ENCODE measurements around the gene TAGLN2. TPM values are rescaled to one million over a fixed set of nuclear protein-coding genes. Genes with fewer than 3 reads are reported as not detected.

TAGLN2 gene
- total RNA-seq, 1 donor from 2014 or later, result 20.1 TPM

DNA sequence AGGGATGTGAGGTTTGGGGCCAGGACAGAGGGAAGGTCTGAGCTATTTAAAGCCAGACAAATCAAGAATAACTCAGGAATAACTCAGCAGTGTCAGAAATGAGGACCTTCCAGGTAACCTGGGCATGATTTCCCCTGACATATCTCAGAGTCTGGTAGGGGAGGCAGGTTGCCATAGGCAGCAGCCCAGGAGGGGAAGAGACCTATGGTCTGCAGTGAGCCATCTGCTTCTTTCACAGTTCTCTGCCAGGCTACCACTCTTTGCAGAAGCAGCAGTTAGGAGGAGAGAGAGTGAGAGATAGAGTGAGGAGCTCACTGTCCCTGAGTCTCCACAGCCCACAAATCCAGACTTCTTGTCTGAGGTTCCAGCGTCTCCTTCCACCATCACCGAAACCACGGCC, 56.5 kb downstream of the TAGLN2 start:
- Mint-ChIP-seq H3K27ac (ENCODE audit: unreplicated experiment) (no peak overlapping the region), H3K36me3 (ENCODE audit: low read depth) (no peaks in the 10 kb centered on the region)

More for the DNA sequence above, 56.5 kb downstream of the TAGLN2 start:
- Mint-ChIP-seq H3K4me1 (no peaks in the 10 kb centered on the region), H3K4me3 (no peak overlapping the region), H3K27me3 (ENCODE audit: low read depth) (peaks cover 83% of the 10 kb centered on the region), H3K9me3 (no peaks in the 10 kb centered on the region)
- TF ChIP-seq, protein P1, sequence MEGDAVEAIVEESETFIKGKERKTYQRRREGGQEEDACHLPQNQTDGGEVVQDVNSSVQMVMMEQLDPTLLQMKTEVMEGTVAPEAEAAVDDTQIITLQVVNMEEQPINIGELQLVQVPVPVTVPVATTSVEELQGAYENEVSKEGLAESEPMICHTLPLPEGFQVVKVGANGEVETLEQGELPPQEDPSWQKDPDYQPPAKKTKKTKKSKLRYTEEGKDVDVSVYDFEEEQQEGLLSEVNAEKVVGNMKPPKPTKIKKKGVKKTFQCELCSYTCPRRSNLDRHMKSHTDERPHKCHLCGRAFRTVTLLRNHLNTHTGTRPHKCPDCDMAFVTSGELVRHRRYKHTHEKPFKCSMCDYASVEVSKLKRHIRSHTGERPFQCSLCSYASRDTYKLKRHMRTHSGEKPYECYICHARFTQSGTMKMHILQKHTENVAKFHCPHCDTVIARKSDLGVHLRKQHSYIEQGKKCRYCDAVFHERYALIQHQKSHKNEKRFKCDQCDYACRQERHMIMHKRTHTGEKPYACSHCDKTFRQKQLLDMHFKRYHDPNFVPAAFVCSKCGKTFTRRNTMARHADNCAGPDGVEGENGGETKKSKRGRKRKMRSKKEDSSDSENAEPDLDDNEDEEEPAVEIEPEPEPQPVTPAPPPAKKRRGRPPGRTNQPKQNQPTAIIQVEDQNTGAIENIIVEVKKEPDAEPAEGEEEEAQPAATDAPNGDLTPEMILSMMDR (conservative IDR thresholded peaks at IDR 0.05), result no peak
- DNase-seq (ENCODE audit: low read depth, low spot score), result no peak

Small RNAs within 50 kb of the gene (microRNA-seq; reads per million reads assigned to microRNA genes)
- gene MIR4259, result not detected

Other genes with a start within 250 kb of the TAGLN2 start
- gene CRP, start 210.9 kb downstream of the TAGLN2 start, total RNA-seq, result not detected in 2 replicates
- 13.5 TPM in 2 replicates for gene DUSP23, start 144.5 kb downstream of the TAGLN2 start, total RNA-seq
- not detected in 2 replicates for gene FCRL6, start 123.1 kb downstream of the TAGLN2 start, total RNA-seq
- not detected in 2 replicates for gene SLAMF8, start 98.6 kb downstream of the TAGLN2 start, total RNA-seq
- not detected in 2 replicates for gene VSIG8, start 62.9 kb downstream of the TAGLN2 start, total RNA-seq
- gene CFAP45, start 25.3 kb downstream of the TAGLN2 start, total RNA-seq, result not detected in 2 replicates
- gene IGSF9, start 20.1 kb upstream of the TAGLN2 start, total RNA-seq, result 23.9 and 24.5 TPM in 2 replicates
- not detected in 2 replicates for gene SLAMF9, start 28.7 kb upstream of the TAGLN2 start, total RNA-seq
- 9.7 and 9.9 TPM in 2 replicates for gene PIGM, start 106.5 kb upstream of the TAGLN2 start, total RNA-seq
- 0.47 and 0.73 TPM in 2 replicates for gene KCNJ10, start 144.7 kb upstream of the TAGLN2 start, total RNA-seq
- gene KCNJ9, start 156.0 kb upstream of the TAGLN2 start, total RNA-seq, result 0.11 and 0.19 TPM in 2 replicates
- gene IGSF8, start 173.1 kb upstream of the TAGLN2 start, total RNA-seq, result 27.5 and 28.4 TPM in 2 replicates
- 93.6 and 101 TPM in 2 replicates for gene ATP1A2, start 190.3 kb upstream of the TAGLN2 start, total RNA-seq
- 0.20 and 0.35 TPM in 2 replicates for gene ATP1A4, start 226.1 kb upstream of the TAGLN2 start, total RNA-seq

Data from neural crest cell (in vitro differentiated cells).